Mesenchymal stem cell (in vitro differentiated cells and primary cell): ENCODE results near the gene SLC24A5.
A peak's percentile ranks its signal among the peaks of the same experiment; 100 is the strongest.

ENCODE experiments used
- DNase-seq: peaks from one replicate; pipeline ENCODE4 v3.0.0-alpha.2; 2013
- H2AFZ ChIP-seq: one replicate; pipeline ENCODE4 v1.6.1; 2013; ENCODE audit warnings: low read depth, mild to moderate bottlenecking, control low read depth, inconsistent platforms, low read length, moderate library complexity
- H2AK5ac ChIP-seq: 2 replicates; pipeline ENCODE4 v1.6.1; 2013; ENCODE audit warnings: low read length, moderate library complexity, mild to moderate bottlenecking, inconsistent platforms; ENCODE audit not compliant: severe bottlenecking
- H2BK120ac ChIP-seq: one replicate; pipeline ENCODE4 v1.6.1; 2013; ENCODE audit warnings: low read depth, mild to moderate bottlenecking, inconsistent platforms, low read length, moderate library complexity
- H2BK12ac ChIP-seq, 2 experiments: one replicate each; pipeline ENCODE4 v1.6.1; 2013; ENCODE audit warnings: inconsistent platforms in 2 of 2, low read length in 2 of 2, mild to moderate bottlenecking in 2 of 2, moderate library complexity in 2 of 2, control low read depth in 1 of 2
- H2BK15ac ChIP-seq: one replicate; pipeline ENCODE4 v1.6.1; 2013; ENCODE audit warnings: mild to moderate bottlenecking, low read depth, inconsistent platforms; ENCODE audit not compliant: poor library complexity, severe bottlenecking
- H2BK5ac ChIP-seq: 2 replicates; pipeline ENCODE4 v1.6.1; 2013; ENCODE audit warnings: low read depth, mild to moderate bottlenecking, low read length, control low read depth, inconsistent platforms; ENCODE audit not compliant: poor library complexity, severe bottlenecking
- H3K14ac ChIP-seq, 2 experiments: one replicate each; pipeline ENCODE4 v1.6.1; 2013; ENCODE audit warnings: inconsistent platforms in 2 of 2, low read length in 2 of 2, control low read depth in 1 of 2, mild to moderate bottlenecking in 1 of 2, moderate library complexity in 1 of 2
- H3K18ac ChIP-seq, 2 experiments: one replicate each; pipeline ENCODE4 v1.6.1; 2013; ENCODE audit warnings: inconsistent platforms in 2 of 2, low read length in 2 of 2, control low read depth in 1 of 2, low read depth in 1 of 2, mild to moderate bottlenecking in 1 of 2
- H3K23ac ChIP-seq, 2 experiments: one replicate each; pipeline ENCODE4 v1.6.1; 2013; ENCODE audit warnings: inconsistent platforms in 2 of 2, low read length in 2 of 2, mild to moderate bottlenecking in 2 of 2, moderate library complexity in 2 of 2, control low read depth in 1 of 2
- H3K27ac ChIP-seq: 2 replicates; pipeline ENCODE4 v1.5.1; 2013; ENCODE audit warnings: mild to moderate bottlenecking, moderate library complexity, low read length, control low read depth, inconsistent platforms; ENCODE audit not compliant: poor library complexity, severe bottlenecking
- H3K27me3 ChIP-seq, 2 experiments: 2 replicates each; pipeline versions ENCODE4 v1.6.1 to v1.7.0; 2013; ENCODE audit warnings: low read length in 2 of 2, mild to moderate bottlenecking in 2 of 2, moderate library complexity in 2 of 2, control low read depth in 1 of 2, inconsistent platforms in 1 of 2; ENCODE audit not compliant: control insufficient read depth in 1 of 2, insufficient read depth in 1 of 2
- H3K36me3 ChIP-seq, 2 experiments: 2 replicates each; pipeline versions ENCODE4 v1.6.1 to v1.7.0; 2013; ENCODE audit warnings: low read length in 2 of 2, control low read depth in 1 of 2, inconsistent platforms in 1 of 2, low read depth in 1 of 2, mild to moderate bottlenecking in 1 of 2; ENCODE audit not compliant: insufficient read depth in 2 of 2, control insufficient read depth in 1 of 2
- H3K4ac ChIP-seq, 2 experiments: one replicate each; pipeline ENCODE4 v1.6.1; 2013; ENCODE audit warnings: inconsistent platforms in 2 of 2, low read length in 2 of 2, mild to moderate bottlenecking in 2 of 2, moderate library complexity in 2 of 2, control low read depth in 1 of 2, low read depth in 1 of 2
- H3K4me1 ChIP-seq: 2 replicates; pipeline ENCODE4 v1.6.1; 2013; ENCODE audit warnings: low read depth, low read length, control low read depth; ENCODE audit not compliant: control insufficient read depth, insufficient read depth
- H3K4me2 ChIP-seq: 2 replicates; pipeline ENCODE4 v1.6.1; 2013; ENCODE audit warnings: low read length, mild to moderate bottlenecking, inconsistent platforms; ENCODE audit not compliant: poor library complexity, severe bottlenecking
- H3K4me3 ChIP-seq, 2 experiments: 2 replicates each; pipeline versions ENCODE4 v1.5.1 to v1.7.0; 2013; ENCODE audit warnings: low read length in 2 of 2, mild to moderate bottlenecking in 2 of 2, control low read depth in 1 of 2, low read depth in 1 of 2; ENCODE audit not compliant: insufficient read depth in 1 of 2
- H3K79me1 ChIP-seq: replicated peaks from 2 replicates; pipeline ENCODE4 v1.6.1; 2013; ENCODE audit warnings: mild to moderate bottlenecking, control low read depth, low read length, inconsistent platforms; ENCODE audit not compliant: poor library complexity, severe bottlenecking
- H3K9ac ChIP-seq: 2 replicates; pipeline ENCODE4 v1.7.0; 2013; ENCODE audit warnings: mild to moderate bottlenecking, low read length, moderate library complexity
- H3K9me3 ChIP-seq: 2 replicates; pipeline ENCODE4 v1.7.0; 2013; ENCODE audit warnings: mild to moderate bottlenecking, low read length; ENCODE audit not compliant: control insufficient read depth
- H4K8ac ChIP-seq: one replicate; pipeline ENCODE4 v1.6.1; 2013; ENCODE audit warnings: inconsistent platforms, mild to moderate bottlenecking, low read length, moderate library complexity
- H4K91ac ChIP-seq: one replicate; pipeline ENCODE4 v1.6.1; 2013; ENCODE audit warnings: mild to moderate bottlenecking, low read length, inconsistent platforms
- WGBS: methylation state at CpG from one replicate; pipeline ENCODE4 v1.1.7; 2013; ENCODE audit warnings: mixed read lengths; 5-methylcytosine and 5-hydroxymethylcytosine counted together

The SLC24A5 gene

DNA sequence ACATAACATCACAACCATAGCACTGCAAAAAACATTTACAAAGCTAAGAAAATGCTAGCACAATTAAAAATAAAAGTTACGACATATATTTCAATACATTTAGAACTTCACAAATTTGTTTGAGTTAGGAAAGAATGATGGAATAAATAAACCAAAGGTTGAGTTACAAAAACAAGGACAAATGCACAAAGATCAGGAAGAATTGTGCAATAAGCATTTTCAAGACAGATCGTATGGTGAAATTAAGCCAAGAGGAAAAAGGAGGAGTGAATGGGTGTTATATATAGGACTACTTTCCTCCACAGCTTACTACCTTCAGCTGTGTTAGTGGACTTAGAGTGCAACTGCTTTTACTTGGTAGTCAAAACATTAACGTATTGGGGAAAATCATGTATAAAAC is 64.7 kb downstream of the SLC24A5 start:
- no peak overlapping the region for H2AFZ ChIP-seq
- 83% methylated on average over 2 of the region's 3 CpGs for WGBS

GRCh38 chr15:48186271-48186670 is 65.5 kb downstream of the SLC24A5 start:
- H2BK120ac ChIP-seq: no peak overlapping the region
- H4K8ac ChIP-seq: no peak overlapping the region
- H2BK5ac ChIP-seq: no peak overlapping the region
- no peaks in the 10 kb centered on the region for H3K36me3 ChIP-seq
- no peak overlapping the region for H2AFZ ChIP-seq
- no peak overlapping the region for H3K4me2 ChIP-seq
- no peak overlapping the region for H4K91ac ChIP-seq
- no peak overlapping the region for H3K18ac ChIP-seq
- no peak overlapping the region for H3K23ac ChIP-seq
- H2AK5ac ChIP-seq: no peak overlapping the region
- no peak overlapping the region for H3K4ac ChIP-seq
- no peak for DNase-seq
- no peaks in the 10 kb centered on the region for H3K4me1 ChIP-seq
- H3K79me1 ChIP-seq: no peaks in the 10 kb centered on the region
- H3K27me3 ChIP-seq: peaks cover 0 to 12% of the 10 kb centered on the region in 2 experiments
- no peak overlapping the region for H3K27ac ChIP-seq
- WGBS: 97% methylated on average over 3 of the region's 3 CpGs
- no peaks in the 10 kb centered on the region for H3K9me3 ChIP-seq
- H3K4me3 ChIP-seq: no peak overlapping the region
- H2BK15ac ChIP-seq: no peak overlapping the region
- no peak overlapping the region for H2BK12ac ChIP-seq
- no peak overlapping the region for H3K9ac ChIP-seq
- H3K14ac ChIP-seq: no peak overlapping the region

More for the DNA sequence above, 64.7 kb downstream of the SLC24A5 start:
- Histone ChIP-seq H2BK120ac (no peak overlapping the region), H2BK12ac (no peak overlapping the region), H3K4me2 (no peak overlapping the region), H3K18ac (no peak overlapping the region), H3K14ac (no peak overlapping the region), H3K4me1 (no peaks in the 10 kb centered on the region), H3K4ac (no peak overlapping the region), H3K79me1 (no peaks in the 10 kb centered on the region), H2BK15ac (no peak overlapping the region), H2BK5ac (no peak overlapping the region), H4K91ac (no peak overlapping the region), H3K36me3 (no peaks in the 10 kb centered on the region), H3K9ac (no peak overlapping the region), H3K9me3 (no peaks in the 10 kb centered on the region), H4K8ac (no peak overlapping the region), H3K27me3 (peaks cover 0 to 11% of the 10 kb centered on the region in 2 experiments), H3K23ac (no peak overlapping the region), H2AK5ac (no peak overlapping the region), H3K27ac (no peak overlapping the region), H3K4me3 (no peak overlapping the region)
- DNase-seq: no peak

GRCh38 chr15:48190932-48191573 is 70.3 kb downstream of the SLC24A5 start:
- H2BK120ac ChIP-seq: no peak overlapping the region
- H3K4me1 ChIP-seq: peaks cover 6% of the 10 kb centered on the region
- H3K23ac ChIP-seq: no peak overlapping the region
- no peak overlapping the region for H2BK5ac ChIP-seq
- H3K4ac ChIP-seq: no peak overlapping the region
- no peak overlapping the region for H2BK12ac ChIP-seq
- H3K4me2 ChIP-seq: no peak overlapping the region
- H3K14ac ChIP-seq: no peak overlapping the region
- DNase-seq: peak; percentile 80
- no peak overlapping the region for H3K27ac ChIP-seq
- H3K9me3 ChIP-seq: no peaks in the 10 kb centered on the region
- H2AFZ ChIP-seq: no peak overlapping the region
- peak overlapping the region in 1 of 2 experiments; percentile 41 for H3K4me3 ChIP-seq
- H3K18ac ChIP-seq: no peak overlapping the region
- no peak overlapping the region for H4K91ac ChIP-seq
- WGBS: 7% methylated on average over 10 of the region's 15 CpGs
- no peaks in the 10 kb centered on the region for H3K36me3 ChIP-seq
- H4K8ac ChIP-seq: no peak overlapping the region
- H3K9ac ChIP-seq: no peak overlapping the region
- no peak overlapping the region for H2AK5ac ChIP-seq
- peaks cover 8 to 17% of the 10 kb centered on the region in 2 experiments for H3K27me3 ChIP-seq
- H2BK15ac ChIP-seq: no peak overlapping the region
- no peaks in the 10 kb centered on the region for H3K79me1 ChIP-seq

- H3K4me1 ChIP-seq: peaks cover 6% of the 10 kb centered on the region
- no peak within 1 kb of the TSS for H3K4me2 ChIP-seq
- H3K27me3 ChIP-seq: peaks cover 8 to 17% of the 10 kb centered on the region in 2 experiments
- H3K36me3 ChIP-seq: no peaks in the 10 kb centered on the region
- no peak within 1 kb of the TSS for H4K8ac ChIP-seq
- H2AK5ac ChIP-seq: no peak within 1 kb of the TSS
- H2BK5ac ChIP-seq: no peak within 1 kb of the TSS
- WGBS: 17% methylated on average over 31 of the region's 31 CpGs
- no peak within 1 kb of the TSS for H2BK120ac ChIP-seq
- no peak within 1 kb of the TSS for H3K27ac ChIP-seq
- H3K18ac ChIP-seq: no peak within 1 kb of the TSS
- no peak within 1 kb of the TSS for H4K91ac ChIP-seq
- H2BK12ac ChIP-seq: no peak within 1 kb of the TSS
- H2BK15ac ChIP-seq: no peak within 1 kb of the TSS
- H3K4me3 ChIP-seq: peak within 1 kb of the TSS in 1 of 2 experiments; percentile 41
- no peak within 1 kb of the TSS for H3K4ac ChIP-seq
- no peak within 1 kb of the TSS for H3K9ac ChIP-seq
- H2AFZ ChIP-seq: no peak within 1 kb of the TSS
- no peaks in the 10 kb centered on the region for H3K9me3 ChIP-seq
- DNase-seq: peak; percentile 2
- H3K23ac ChIP-seq: no peak within 1 kb of the TSS
- H3K79me1 ChIP-seq: no peaks in the 10 kb centered on the region
- no peak within 1 kb of the TSS for H3K14ac ChIP-seq
Observed at GRCh38 chr15:48191574-48192225, 70.9 kb downstream of the SLC24A5 start, which contains the start of gene CTXN2. TSS of gene CTXN2 (plus strand) at chr15:48191665. CDS start at chr15:48201301, 9,636 bp downstream.
